ENCODE data around the gene SLC17A5. TPM values are rescaled to one million over a fixed set of nuclear protein-coding genes. Genes with fewer than 3 reads are reported as not detected.

Gene SLC17A5
- total RNA-seq, 2 experiments from 2014 or later = 7.4 to 9.6 TPM

DNA sequence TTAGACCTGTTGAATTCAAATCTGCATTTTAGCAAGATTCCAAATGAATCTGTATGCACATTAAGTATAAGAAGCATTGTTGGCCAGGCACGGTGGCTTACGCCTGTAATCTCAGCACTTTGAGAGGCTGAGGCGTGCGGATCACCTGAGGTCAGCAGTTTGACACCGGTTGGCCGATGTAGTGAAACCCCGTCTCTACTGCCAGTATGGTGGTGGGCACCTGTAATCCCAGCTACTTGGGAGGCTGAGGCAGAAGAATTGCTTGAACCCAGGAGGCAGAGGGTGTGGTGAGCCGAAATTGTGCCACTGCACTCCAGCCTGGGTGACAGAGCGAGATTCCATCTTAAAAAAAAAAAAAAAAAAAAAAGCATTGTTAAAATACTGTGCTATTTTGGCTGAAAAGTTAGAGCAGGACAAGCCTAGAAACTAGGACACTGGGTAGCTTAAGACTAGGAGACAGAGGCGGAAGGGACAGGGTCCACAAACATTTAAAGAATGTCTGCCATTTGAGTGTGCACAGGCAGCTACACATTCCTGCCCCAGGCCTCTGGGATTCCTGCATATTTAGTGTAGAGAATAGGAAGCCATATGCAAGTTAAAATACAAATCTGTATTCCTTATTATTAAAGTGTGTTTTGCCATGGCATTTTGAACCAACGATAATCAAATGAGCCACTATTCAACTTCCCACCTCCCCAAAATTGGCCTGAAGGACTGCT is 87.9 kb downstream of the SLC17A5 start:
- TF ChIP-seq, protein P1, sequence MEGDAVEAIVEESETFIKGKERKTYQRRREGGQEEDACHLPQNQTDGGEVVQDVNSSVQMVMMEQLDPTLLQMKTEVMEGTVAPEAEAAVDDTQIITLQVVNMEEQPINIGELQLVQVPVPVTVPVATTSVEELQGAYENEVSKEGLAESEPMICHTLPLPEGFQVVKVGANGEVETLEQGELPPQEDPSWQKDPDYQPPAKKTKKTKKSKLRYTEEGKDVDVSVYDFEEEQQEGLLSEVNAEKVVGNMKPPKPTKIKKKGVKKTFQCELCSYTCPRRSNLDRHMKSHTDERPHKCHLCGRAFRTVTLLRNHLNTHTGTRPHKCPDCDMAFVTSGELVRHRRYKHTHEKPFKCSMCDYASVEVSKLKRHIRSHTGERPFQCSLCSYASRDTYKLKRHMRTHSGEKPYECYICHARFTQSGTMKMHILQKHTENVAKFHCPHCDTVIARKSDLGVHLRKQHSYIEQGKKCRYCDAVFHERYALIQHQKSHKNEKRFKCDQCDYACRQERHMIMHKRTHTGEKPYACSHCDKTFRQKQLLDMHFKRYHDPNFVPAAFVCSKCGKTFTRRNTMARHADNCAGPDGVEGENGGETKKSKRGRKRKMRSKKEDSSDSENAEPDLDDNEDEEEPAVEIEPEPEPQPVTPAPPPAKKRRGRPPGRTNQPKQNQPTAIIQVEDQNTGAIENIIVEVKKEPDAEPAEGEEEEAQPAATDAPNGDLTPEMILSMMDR (conservative IDR thresholded peaks at IDR 0.05; ENCODE audit: low read length) = no peak
- TF ChIP-seq EZH2phosphoT487 (IDR thresholded peaks at IDR 0.05; ENCODE audit: borderline replicate concordance, low read depth, low read length) = no peak
- CTCF ChIA-PET (ENCODE audit: unreplicated experiment) = no interaction called here
- no peak for DNase-seq (ENCODE audit: low spot score)
- H2AFZ ChIP-seq (ENCODE audit: low read length) = no peak overlapping the region
- H3K9me2 ChIP-seq (ENCODE audit: insufficient read depth, low read length) = no peaks in the 10 kb centered on the region
- H3K4me3 ChIP-seq (ENCODE audit: low read depth, low read length, poor library complexity, severe bottlenecking) = no peak overlapping the region
- no peaks in the 10 kb centered on the region for H3K79me2 ChIP-seq (ENCODE audit: insufficient read depth, low read depth, low read length)
- POLR2A ChIA-PET = interaction anchor here (0.8 kb wide), 1 partner anchor 17 kb away, joined by 3 read pairs; no protein-coding TSS in a partner anchor
- BruUV-seq (replicated peaks) = no TSS peak
- intact Hi-C loops (cut with micrococcal nuclease; ENCODE audit: unreplicated experiment) = no loop called here
- peaks cover 3% of the 10 kb centered on the region for H3K4me1 ChIP-seq (ENCODE audit: insufficient read depth, low read length, poor library complexity, severe bottlenecking)
- no peak overlapping the region for H3K4me2 ChIP-seq (ENCODE audit: low read length)
- H4K20me1 ChIP-seq (ENCODE audit: insufficient read depth, low read length) = no peaks in the 10 kb centered on the region
- no peak overlapping the region for H3K27ac ChIP-seq (ENCODE audit: low read depth, low read length, poor library complexity, severe bottlenecking)
- no peaks in the 10 kb centered on the region for H3K36me3 ChIP-seq (ENCODE audit: insufficient read depth, low read length)
- no peaks in the 10 kb centered on the region for H3K9me3 ChIP-seq (ENCODE audit: low read length)

DNA sequence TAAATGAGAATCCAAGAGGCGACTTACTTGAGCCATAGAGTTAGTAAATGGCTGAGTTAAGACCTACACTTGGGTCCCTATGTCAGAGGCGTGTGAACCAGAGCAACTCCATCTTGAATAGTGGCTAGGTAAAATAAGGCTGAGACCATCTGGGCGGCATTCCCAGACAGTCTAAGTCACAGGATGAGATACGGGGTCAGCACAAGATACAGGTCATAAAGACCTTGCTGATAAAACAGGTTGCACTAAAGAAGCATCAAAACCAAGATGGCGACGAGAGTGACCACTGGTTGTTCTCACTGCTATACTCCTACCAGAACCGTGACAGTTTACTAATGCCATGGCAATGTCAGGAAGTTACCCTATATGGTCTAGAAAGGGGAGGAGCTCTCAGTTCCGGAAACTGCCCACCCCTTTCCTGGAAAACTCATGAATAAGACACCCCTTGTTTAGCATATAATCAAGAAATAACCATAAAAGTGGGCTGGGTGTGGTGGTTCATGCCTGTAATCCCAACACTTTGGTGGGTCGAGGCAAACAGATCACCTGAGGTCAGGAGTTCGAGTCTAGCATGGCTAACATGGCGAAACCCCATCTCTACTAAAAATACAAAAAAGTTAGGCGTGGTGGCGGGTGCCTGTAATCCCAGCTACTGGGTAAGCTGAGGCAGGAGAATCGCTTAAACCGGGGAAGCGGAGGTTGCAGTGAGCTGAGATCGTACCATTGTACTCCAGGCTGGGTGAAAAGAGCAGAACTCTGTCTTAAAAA is 89.0 kb downstream of the SLC17A5 start:
- no peaks in the 10 kb centered on the region for H3K36me3 ChIP-seq (ENCODE audit: insufficient read depth, low read length)
- no peaks in the 10 kb centered on the region for H3K9me2 ChIP-seq (ENCODE audit: insufficient read depth, low read length)
- POLR2A ChIA-PET = interaction anchor here (0.6 kb wide), 2 partner anchors 32 to 39 kb away, joined by 3 read pairs; no protein-coding TSS in a partner anchor
- no peaks in the 10 kb centered on the region for H4K20me1 ChIP-seq (ENCODE audit: insufficient read depth, low read length)
- no peak overlapping the region for H3K27ac ChIP-seq (ENCODE audit: low read depth, low read length, poor library complexity, severe bottlenecking)
- CTCF ChIA-PET (ENCODE audit: unreplicated experiment) = no interaction called here
- intact Hi-C loops (cut with micrococcal nuclease; ENCODE audit: unreplicated experiment) = no loop called here
- TF ChIP-seq EZH2phosphoT487 (IDR thresholded peaks at IDR 0.05; ENCODE audit: borderline replicate concordance, low read depth, low read length) = no peak
- TF ChIP-seq, protein P1 (conservative IDR thresholded peaks at IDR 0.05; ENCODE audit: low read length) = no peak
- no peak for DNase-seq (ENCODE audit: low spot score)
- H3K9me3 ChIP-seq (ENCODE audit: low read length) = no peaks in the 10 kb centered on the region
- peaks cover 12% of the 10 kb centered on the region for H3K4me1 ChIP-seq (ENCODE audit: insufficient read depth, low read length, poor library complexity, severe bottlenecking)
- H2AFZ ChIP-seq (ENCODE audit: low read length) = no peak overlapping the region
- no TSS peak for BruUV-seq (replicated peaks)
- H3K4me2 ChIP-seq (ENCODE audit: low read length) = no peak overlapping the region
- H3K79me2 ChIP-seq (ENCODE audit: insufficient read depth, low read depth, low read length) = no peaks in the 10 kb centered on the region
- H3K4me3 ChIP-seq (ENCODE audit: low read depth, low read length, poor library complexity, severe bottlenecking) = no peak overlapping the region
